SK-N-SH (cell line): Measurements from ENCODE around the gene RETREG2. TPM values are rescaled to one million over a fixed set of nuclear protein-coding genes. Genes with fewer than 3 reads are reported as not detected.

ENCODE experiments used
- CTCF ChIA-PET: fragments of 300-600, 350-600 bp; formaldehyde crosslinking; extraction: SDS; loops from one replicate; lab custom pipeline; 2021; lab: Yijun Ruan, JAX
- POLR2A ChIA-PET: fragments of 350-600 bp; sonication (Branson Sonifier 250); formaldehyde crosslinking; extraction: SDS; loops from one replicate; lab custom pipeline; 2020; ENCODE audit warnings: antibody characterized with exemption, inconsistent platforms; lab: Yijun Ruan, JAX
- DNase-seq: peaks from one replicate; pipeline ENCODE4 v3.0.0; 2012
- H2AFZ ChIP-seq: fragments of 200-600 bp; sonication (generic); 2 replicates; pipeline ENCODE4 v1.8.1; 2016; ENCODE audit warnings: antibody characterized with exemption, mild to moderate bottlenecking, low read depth
- H3F3A ChIP-seq: fragments of 200-600 bp; sonication (generic); replicated peaks from 2 replicates; pipeline ENCODE3; 2016; ENCODE audit warnings: antibody characterized with exemption, mild to moderate bottlenecking; ENCODE audit not compliant: insufficient read depth
- H3K27ac ChIP-seq, 2 experiments: fragments of 200-500 bp in 1 of 2; fragments of 200-600 bp in 1 of 2; sonication (Bioruptor generic) in 1 of 2; sonication (generic), shearing (Covaris generic) in 1 of 2; 2 replicates each; pipeline versions ENCODE4 v1.5.1 to v1.6.1; 2014 to 2016; ENCODE audit warnings: low read depth in 2 of 2, inconsistent platforms in 1 of 2, low read length in 1 of 2, mild to moderate bottlenecking in 1 of 2, mixed read lengths in 1 of 2
- H3K27me3 ChIP-seq: fragments of 200-600 bp; sonication (generic), shearing (Covaris generic); 2 replicates; pipeline ENCODE4 v1.6.1; 2016; ENCODE audit warnings: mixed run types; ENCODE audit not compliant: insufficient read depth
- H3K36me3 ChIP-seq, 2 experiments: fragments of 200-500 bp in 1 of 2; fragments of 200-600 bp in 1 of 2; sonication (Bioruptor generic) in 1 of 2; sonication (generic) in 1 of 2; replicated peaks in 1 of 2; 2 replicates each; pipeline versions ENCODE3 to v1.5.1; 2014 to 2016; ENCODE audit warnings: low read length in 1 of 2, mild to moderate bottlenecking in 1 of 2; ENCODE audit not compliant: insufficient read depth in 2 of 2, control insufficient read depth in 1 of 2
- H3K4me1 ChIP-seq, 2 experiments: fragments of 200-500 bp in 1 of 2; fragments of 200-600 bp in 1 of 2; sonication (Bioruptor generic) in 1 of 2; sonication (generic), shearing (Covaris generic) in 1 of 2; 2 replicates each; pipeline versions ENCODE4 v1.5.1 to v1.6.1; 2014 to 2016; ENCODE audit warnings: low read depth in 1 of 2, low read length in 1 of 2, mixed run types in 1 of 2; ENCODE audit not compliant: insufficient read depth in 2 of 2, control insufficient read depth in 1 of 2
- H3K4me2 ChIP-seq: fragments of 200-600 bp; sonication (generic), shearing (Covaris generic); 2 replicates; pipeline ENCODE4 v1.6.1; 2017; ENCODE audit warnings: mixed run types
- H3K4me3 ChIP-seq, 2 experiments: fragments of 200-500 bp in 1 of 2; fragments of 200-600 bp in 1 of 2; sonication (Bioruptor generic) in 1 of 2; sonication (generic), shearing (Covaris generic) in 1 of 2; 2 replicates each; pipeline versions ENCODE4 v1.5.1 to v1.8.1; 2014 to 2016; ENCODE audit warnings: low read depth in 2 of 2, inconsistent platforms in 1 of 2, low read length in 1 of 2, mild to moderate bottlenecking in 1 of 2, mixed read lengths in 1 of 2, moderate library complexity in 1 of 2
- H3K79me2 ChIP-seq: fragments of 200-600 bp; sonication (generic); 2 replicates; pipeline ENCODE4 v1.8.1; 2017; ENCODE audit warnings: mild to moderate bottlenecking; ENCODE audit not compliant: insufficient read depth
- H3K9ac ChIP-seq: fragments of 200-600 bp; sonication (generic); 2 replicates; pipeline ENCODE4 v1.6.1; 2017; ENCODE audit warnings: mixed run types
- H3K9me2 ChIP-seq: fragments of 200-600 bp; sonication (generic); 2 replicates; pipeline ENCODE4 v1.6.1; 2017; ENCODE audit warnings: mixed run types
- H3K9me3 ChIP-seq: fragments of 200-600 bp; sonication (generic); 2 replicates; pipeline ENCODE4 v1.6.1; 2017; ENCODE audit warnings: mixed run types, mild to moderate bottlenecking, moderate library complexity
- H4K20me1 ChIP-seq: fragments of 200-600 bp; sonication (generic); 2 replicates; pipeline ENCODE4 v1.6.1; 2017; ENCODE audit warnings: mild to moderate bottlenecking, mixed run types; ENCODE audit not compliant: insufficient read depth
- CTCF ChIP-seq: fragments of 200-600 bp; sonication (generic); IDR thresholded peaks from 2 replicates; pipeline ENCODE4 v1.6.1; 2017; ENCODE audit warnings: antibody characterized with exemption, mild to moderate bottlenecking, moderate library complexity
- EZH2phosphoT487 ChIP-seq: fragments of 200-600 bp; sonication (generic); IDR thresholded peaks from 2 replicates; pipeline ENCODE4 v1.6.1; 2017; ENCODE audit warnings: low read depth, mixed run types, mild to moderate bottlenecking, antibody characterized with exemption, moderate library complexity, borderline replicate concordance
- FOXM1 ChIP-seq: IDR thresholded peaks from 2 replicates; pipeline ENCODE4 v1.4.0; 2012; ENCODE audit warnings: low read depth, mild to moderate bottlenecking
- RAD21 ChIP-seq: IDR thresholded peaks from 2 replicates; pipeline ENCODE4 v1.6.1; 2012; ENCODE audit warnings: mild to moderate bottlenecking, low read length
- RCOR1 ChIP-seq: fragments of 150-350 bp; IDR thresholded peaks from 2 replicates; pipeline ENCODE4 v1.6.1; 2017; ENCODE audit warnings: antibody characterized with exemption, low read length
- RFX5 ChIP-seq: IDR thresholded peaks from 2 replicates; pipeline ENCODE4 v1.6.1; 2012; ENCODE audit warnings: mild to moderate bottlenecking, improper control_type of control experiment, low read length
- SMC3 ChIP-seq: IDR thresholded peaks from 2 replicates; pipeline ENCODE4 v1.6.1; 2012; ENCODE audit warnings: low read depth, low read length, improper control_type of control experiment
- TCF12 ChIP-seq: IDR thresholded peaks from 2 replicates; pipeline ENCODE4 v1.4.0; 2012
- TEAD4 ChIP-seq: IDR thresholded peaks from 2 replicates; pipeline ENCODE4 v1.4.0; 2012; ENCODE audit warnings: mild to moderate bottlenecking, borderline replicate concordance; ENCODE audit not compliant: insufficient read depth
- YY1 ChIP-seq: IDR thresholded peaks from 2 replicates; pipeline ENCODE4 v1.4.0; 2012; ENCODE audit warnings: low read depth, mild to moderate bottlenecking
- WGBS: methylation state at CpG from one replicate; pipeline ENCODE4 v1.1.6; 2017; ENCODE audit warnings: low lambda C conversion rate; 5-methylcytosine and 5-hydroxymethylcytosine counted together
- polyA plus RNA-seq, 3 experiments: library from polyadenylated mRNA; depleted of rRNA; stranded (reverse); fragments of >200 nt; gene quantifications; 2 replicates each; pipeline ENCODE4 v1.2.3, GENCODE V29; 2012
- TF ChIP-seq, protein P1 (sequence below): IDR thresholded peaks from 2 replicates; pipeline ENCODE4 v1.4.0; 2012; ENCODE audit warnings: low read depth, borderline replicate concordance
- TF ChIP-seq, protein P2 (sequence below): fragments of 150-350 bp; IDR thresholded peaks from 2 replicates; pipeline ENCODE4 v1.6.1; 2017; ENCODE audit warnings: antibody characterized with exemption, low read length, low read depth, borderline replicate concordance

The RETREG2 gene
- polyA plus RNA-seq, 1 of the 3 experiments (the other 2 are of a cell fraction): 74.6 TPM

- H3K4me3 ChIP-seq: no peak overlapping the region
- H3K27me3 ChIP-seq: no peaks in the 10 kb centered on the region
- no peak overlapping the region for H3K9ac ChIP-seq
- H3K4me1 ChIP-seq: peaks cover 0 to 5% of the 10 kb centered on the region in 2 experiments; a peak in 1 of 4 replicates
- H3K79me2 ChIP-seq: peaks cover 2% of the 10 kb centered on the region; the same call in 1 of the 2 replicates
- H3K9me2 ChIP-seq: no peaks in the 10 kb centered on the region
- H3K36me3 ChIP-seq: peaks cover 16 to 27% of the 10 kb centered on the region in 2 experiments
- no peaks in the 10 kb centered on the region for H3K9me3 ChIP-seq
- no peak for TF ChIP-seq RFX5
- peak; percentile 67 for TF ChIP-seq CTCF
- TF ChIP-seq RCOR1: peak; percentile 25; the same call in 1 of the 2 replicates
- peak; percentile 90 for TF ChIP-seq RAD21
- no peak for TF ChIP-seq YY1
- TF ChIP-seq, protein P1, sequence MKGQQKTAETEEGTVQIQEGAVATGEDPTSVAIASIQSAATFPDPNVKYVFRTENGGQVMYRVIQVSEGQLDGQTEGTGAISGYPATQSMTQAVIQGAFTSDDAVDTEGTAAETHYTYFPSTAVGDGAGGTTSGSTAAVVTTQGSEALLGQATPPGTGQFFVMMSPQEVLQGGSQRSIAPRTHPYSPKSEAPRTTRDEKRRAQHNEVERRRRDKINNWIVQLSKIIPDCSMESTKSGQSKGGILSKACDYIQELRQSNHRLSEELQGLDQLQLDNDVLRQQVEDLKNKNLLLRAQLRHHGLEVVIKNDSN: no peak
- TF ChIP-seq FOXM1: no peak
- TF ChIP-seq TCF12: no peak
- TF ChIP-seq, protein P2, sequence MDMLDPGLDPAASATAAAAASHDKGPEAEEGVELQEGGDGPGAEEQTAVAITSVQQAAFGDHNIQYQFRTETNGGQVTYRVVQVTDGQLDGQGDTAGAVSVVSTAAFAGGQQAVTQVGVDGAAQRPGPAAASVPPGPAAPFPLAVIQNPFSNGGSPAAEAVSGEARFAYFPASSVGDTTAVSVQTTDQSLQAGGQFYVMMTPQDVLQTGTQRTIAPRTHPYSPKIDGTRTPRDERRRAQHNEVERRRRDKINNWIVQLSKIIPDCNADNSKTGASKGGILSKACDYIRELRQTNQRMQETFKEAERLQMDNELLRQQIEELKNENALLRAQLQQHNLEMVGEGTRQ: no peak
- TF ChIP-seq SMC3: peak; percentile 77
- TF ChIP-seq EZH2phosphoT487: no peak
- no peak for TF ChIP-seq TEAD4
- H3K4me2 ChIP-seq: no peak overlapping the region
- DNase-seq: peak; percentile 73
- H3F3A ChIP-seq: peaks cover 17% of the 10 kb centered on the region
- 2% methylated on average over 4 of the region's 4 CpGs for WGBS
- H3K27ac ChIP-seq: no peak overlapping the region
- no peak overlapping the region for H2AFZ ChIP-seq
- CTCF ChIA-PET: interaction anchor here (0.5 to 14.9 kb wide), 62 partner anchors 8 to 301 kb away, joined by 3 to 205 read pairs (median 5); partner anchors contain the start of genes CFAP65, CNPPD1 and IHH
- H4K20me1 ChIP-seq: no peaks in the 10 kb centered on the region
- POLR2A ChIA-PET: interaction anchor here (0.6 kb wide), 1 partner anchor 160 kb away, joined by 3 read pairs; no protein-coding TSS in a partner anchor
Observed at GRCh38 chr2:219155054-219155644, 22.9 kb upstream of the RETREG2 start.

DNA sequence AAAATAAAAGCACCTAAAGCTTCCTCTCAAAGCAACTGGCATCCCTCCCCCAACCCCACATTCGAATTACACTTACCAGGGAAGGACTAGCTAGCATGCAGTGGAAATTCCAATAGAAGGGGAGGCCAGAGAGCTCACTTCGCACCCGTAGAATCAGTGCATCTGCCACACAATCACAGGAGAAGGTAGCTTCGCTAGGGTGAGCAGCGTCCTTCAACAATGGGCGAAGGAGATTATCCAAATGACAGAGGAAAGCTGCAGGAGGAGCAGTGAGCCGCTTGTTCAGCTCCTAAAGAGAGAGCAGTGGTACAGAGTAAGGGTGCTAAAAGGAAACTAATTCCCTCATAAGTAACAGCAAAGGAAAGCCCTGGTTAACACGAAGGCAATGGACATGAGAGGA lies 20.7 kb upstream of the RETREG2 start:
- H3K36me3 ChIP-seq: peaks cover 16 to 27% of the 10 kb centered on the region in 2 experiments
- H3K79me2 ChIP-seq: peaks cover 2% of the 10 kb centered on the region; the same call in 1 of the 2 replicates
- no peaks in the 10 kb centered on the region for H3K27me3 ChIP-seq
- H3K4me2 ChIP-seq: no peak overlapping the region
- peaks cover 0 to 11% of the 10 kb centered on the region in 2 experiments; a peak in 1 of 4 replicates for H3K4me1 ChIP-seq
- H3F3A ChIP-seq: peaks cover 17% of the 10 kb centered on the region
- no peak overlapping the region for H3K4me3 ChIP-seq
- H3K9ac ChIP-seq: no peak overlapping the region
- H3K27ac ChIP-seq: no peak overlapping the region
- DNase-seq: no peak
- no peak overlapping the region for H2AFZ ChIP-seq
- H3K9me3 ChIP-seq: no peaks in the 10 kb centered on the region
- H4K20me1 ChIP-seq: no peaks in the 10 kb centered on the region
- 87% methylated on average over 8 of the region's 8 CpGs for WGBS
- CTCF ChIA-PET: interaction anchor here (0.9 to 14.9 kb wide), 11 partner anchors 16 to 302 kb away, joined by 3 to 205 read pairs (median 31); partner anchors contain the start of genes CNPPD1, FEV, IHH and SLC23A3
- TF ChIP-seq YY1 (no peak), RAD21 (no peak)
- H3K9me2 ChIP-seq: no peaks in the 10 kb centered on the region
- POLR2A ChIA-PET: no interaction called here
